ENCODE measurements around the gene COL4A2.

DNA sequence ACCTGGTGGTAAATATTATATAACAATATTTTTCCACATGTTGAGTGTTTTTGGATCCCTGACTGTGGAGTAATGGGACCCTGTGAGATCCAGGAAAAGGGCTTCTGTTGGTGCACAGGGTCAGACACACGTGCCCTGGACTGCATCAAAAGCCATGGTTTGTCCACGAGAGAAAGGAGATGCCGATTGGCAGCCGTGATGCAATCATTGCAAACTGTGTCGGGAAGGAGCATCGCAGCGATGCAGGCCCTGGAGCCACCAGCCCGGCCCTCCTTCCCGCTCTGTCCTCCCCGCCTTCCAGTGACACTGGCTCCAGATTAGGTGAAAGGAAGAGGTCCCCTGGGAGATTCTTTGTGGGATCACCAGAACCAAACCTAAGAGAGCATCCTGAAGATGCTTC, 9.1 kb downstream of the COL4A2 start:
- TF ChIP-seq CTCF (IDR thresholded peaks at IDR 0.05) (no peak), POLR2AphosphoS5 (IDR thresholded peaks at IDR 0.05) (peak; percentile 2 to 18), EP300 (IDR thresholded peaks at IDR 0.05) (no peak), POLR2A (IDR thresholded peaks at IDR 0.05; ENCODE audit: low read depth) (no peak)

Measured in esophagus muscularis mucosa (tissue), 4 donors.